HG03097 (cell line): Measurements from ENCODE around the gene DDAH2.

Experiments used
- ATAC-seq: cut with Tn5 transposase; IDR thresholded peaks from one replicate; pipeline ENCODE4 v1.9.1; 2021; ENCODE audit not compliant: unreplicated experiment, low FRiP score

DDAH2 gene

DNA sequence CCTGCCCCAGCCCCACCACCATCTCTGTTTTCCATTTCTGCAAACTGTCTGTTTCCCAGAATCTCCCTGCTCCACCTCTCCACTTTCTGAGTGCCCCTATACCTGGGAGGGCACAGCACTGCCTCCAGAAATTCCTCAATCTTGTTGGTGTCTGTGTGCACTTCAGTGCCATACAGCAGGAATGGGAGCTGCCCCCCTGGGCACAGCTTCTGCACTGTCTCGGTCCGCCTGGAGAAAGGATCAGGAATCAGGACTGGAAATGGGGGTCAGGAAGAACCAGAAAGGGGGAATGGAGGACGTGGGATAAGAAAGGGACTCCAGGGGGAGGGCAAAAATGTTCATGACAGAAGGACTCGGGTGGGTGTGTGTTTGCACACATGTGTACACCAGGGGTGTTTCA is 4.6 kb upstream of the DDAH2 start:
- no peak for ATAC-seq

- ATAC-seq, result no peak
Measured at GRCh38 chr6:31732029-31732428, 2.9 kb upstream of the DDAH2 start.

GRCh38 chr6:31730631-31731086 is 1.6 kb upstream of the DDAH2 start:
- no peak for ATAC-seq

DNA sequence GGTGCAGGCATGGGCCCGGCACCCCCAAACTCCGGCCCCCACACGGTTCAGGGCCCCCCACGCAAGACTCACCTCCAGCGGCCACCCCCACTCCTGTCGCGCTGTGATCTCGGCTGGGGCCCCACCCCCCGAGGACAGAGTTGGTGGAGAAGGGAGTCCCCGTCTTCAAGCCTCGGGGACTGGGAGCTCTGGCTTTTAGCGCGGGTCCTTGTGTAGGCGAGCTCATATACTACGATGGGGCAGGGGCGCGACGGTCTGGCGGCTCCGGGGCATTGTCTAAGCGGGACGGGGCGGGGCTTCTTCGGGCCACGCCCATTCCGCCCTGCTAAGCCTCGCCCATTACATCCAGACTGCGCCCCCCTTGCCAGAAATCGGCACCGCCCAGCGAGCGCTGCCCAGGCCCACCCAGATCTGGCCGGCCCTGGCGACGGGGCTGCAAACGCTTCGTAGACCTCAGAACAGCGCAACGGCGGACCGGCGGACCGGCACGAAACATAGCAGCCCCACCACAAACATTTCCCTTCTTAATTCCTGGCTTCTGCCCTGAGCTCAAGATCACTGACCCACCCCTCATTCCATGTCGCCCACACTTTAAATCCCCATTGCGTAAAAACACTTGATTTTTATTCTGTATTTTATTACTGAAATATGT is 1.0 kb upstream of the DDAH2 start:
- ATAC-seq, result peak; percentile 8

DNA sequence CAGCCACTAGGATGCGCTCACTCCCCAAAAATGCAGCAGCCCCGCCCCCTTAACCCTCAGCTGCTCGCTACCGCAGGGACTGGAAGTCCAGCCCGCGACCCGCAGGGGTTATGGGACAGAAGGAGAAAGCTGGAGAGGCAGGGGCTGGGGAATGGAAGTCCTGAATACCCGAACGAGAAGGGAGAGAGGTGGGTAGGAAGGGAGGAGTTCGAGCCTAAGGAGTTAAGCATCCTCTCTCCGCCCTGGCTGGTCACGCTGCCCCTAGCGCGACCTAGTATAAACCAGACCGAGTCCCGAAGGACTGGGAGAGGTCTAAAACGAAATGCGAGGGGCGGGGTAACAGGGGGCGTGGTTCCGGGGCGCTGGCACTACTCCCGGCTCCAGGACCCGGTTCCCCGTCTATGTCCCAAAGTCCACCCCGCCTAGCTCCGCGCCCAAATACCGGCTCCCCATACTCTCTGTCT is 448 bp upstream of the DDAH2 start:
- ATAC-seq, result peak; percentile 33

- no peak for ATAC-seq
Measured at GRCh38 chr6:31727717-31728671, 1.1 kb downstream of the DDAH2 start.

DNA sequence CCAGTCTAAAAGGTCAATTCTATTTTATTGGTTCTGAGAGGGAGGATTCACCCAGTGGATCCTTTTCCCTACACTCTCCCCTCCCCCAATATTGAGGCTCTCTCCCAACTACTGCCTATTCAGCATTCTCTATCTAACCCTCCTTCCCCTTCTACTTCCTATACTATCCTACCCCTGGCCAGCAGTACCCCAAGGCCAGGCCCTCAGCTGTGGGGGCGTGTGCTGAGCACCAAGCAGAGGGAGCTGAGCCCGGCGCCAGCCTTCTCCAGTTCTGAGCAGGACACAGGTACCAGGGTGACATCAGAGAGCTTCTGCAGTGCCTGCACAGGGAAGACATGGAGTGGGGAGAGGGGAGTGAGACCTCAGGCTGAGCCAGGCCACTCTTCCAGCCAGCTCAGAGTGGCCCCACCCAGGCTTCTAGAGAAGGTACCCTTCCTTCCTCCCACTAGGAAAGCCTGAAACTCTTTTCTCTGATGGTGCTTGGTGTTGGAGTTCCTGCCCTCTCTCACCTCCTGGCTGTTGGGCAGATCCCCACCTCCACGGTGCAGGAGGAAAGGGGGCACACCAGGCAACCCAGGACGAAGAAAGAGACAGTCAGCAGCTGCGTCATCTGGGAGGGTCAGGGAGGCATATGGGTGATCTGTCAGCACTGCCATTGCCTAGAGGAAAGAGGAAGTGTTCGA is 1.9 kb downstream of the DDAH2 start:
- ATAC-seq, result no peak

DNA sequence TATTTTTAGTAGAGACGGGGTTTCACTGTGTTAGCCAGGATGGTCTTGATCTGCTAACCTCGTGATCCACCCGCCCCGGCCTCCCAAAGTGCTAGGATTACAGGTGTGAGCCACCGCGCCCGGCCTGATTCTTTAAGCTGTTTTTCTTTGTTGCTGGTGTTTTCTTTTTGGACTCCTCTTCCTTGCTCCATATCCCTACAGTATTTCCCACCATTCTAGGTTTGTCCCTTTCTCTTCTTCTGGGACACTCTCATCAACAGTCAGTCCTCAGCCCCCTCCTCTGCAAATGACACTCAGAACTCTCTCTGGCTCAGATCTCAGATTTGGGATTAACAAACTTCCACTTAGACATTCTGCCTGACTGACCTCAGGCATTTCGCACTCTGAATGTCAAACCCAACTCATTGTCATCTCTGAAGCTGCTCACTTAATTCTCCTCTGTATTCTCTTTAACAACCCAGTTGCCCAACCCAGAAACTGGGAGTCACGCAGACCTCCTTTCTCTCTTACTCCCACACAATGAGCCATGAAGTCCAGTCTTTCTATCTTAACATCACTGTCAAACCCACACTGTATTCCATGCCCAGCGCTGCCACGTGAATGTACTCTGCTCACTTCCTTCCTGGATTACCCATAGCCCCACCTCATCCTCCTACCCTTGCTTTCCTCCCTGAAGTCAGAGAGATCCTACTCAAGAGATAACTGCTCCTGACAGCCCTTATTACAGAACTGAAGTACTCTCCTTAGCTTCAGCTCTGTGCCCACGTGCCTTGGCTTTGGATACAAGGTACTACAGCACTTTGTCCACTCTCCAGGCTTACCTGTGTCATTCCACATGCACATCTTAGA is 3.4 kb downstream of the DDAH2 start:
- ATAC-seq, result no peak

- no peak for ATAC-seq
Measured at GRCh38 chr6:31723980-31724691, 5.0 kb downstream of the DDAH2 start.

DNA sequence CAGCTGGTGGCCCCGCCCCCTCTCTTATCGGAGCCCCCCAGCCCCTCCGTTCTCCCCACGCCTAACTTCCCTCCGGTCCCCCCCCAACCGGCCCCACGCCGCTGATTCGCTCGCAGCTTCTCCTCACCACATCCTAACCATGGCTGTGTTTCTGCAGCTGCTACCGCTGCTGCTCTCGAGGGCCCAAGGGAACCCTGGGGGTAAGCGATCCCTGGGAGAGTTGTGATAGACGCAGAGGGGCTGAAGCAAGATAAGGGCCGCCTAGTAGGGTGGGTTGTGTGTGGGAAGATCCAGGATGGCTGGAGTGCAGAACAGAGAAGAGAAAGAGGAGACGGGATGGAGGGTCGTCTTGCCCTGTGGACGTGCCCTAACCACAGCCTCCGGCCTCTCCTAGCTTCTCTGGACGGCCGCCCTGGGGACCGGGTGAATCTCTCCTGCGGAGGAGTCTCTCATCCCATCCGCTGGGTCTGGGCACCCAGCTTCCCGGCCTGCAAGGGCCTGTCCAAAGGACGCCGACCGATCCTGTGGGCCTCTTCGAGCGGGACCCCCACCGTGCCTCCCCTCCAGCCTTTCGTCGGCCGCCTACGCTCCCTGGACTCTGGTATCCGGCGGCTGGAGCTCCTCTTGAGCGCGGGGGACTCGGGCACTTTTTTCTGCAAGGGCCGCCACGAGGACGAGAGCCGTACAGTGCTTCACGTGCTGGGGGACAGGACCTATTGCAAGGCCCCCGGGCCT is 5.7 kb downstream of the DDAH2 start, which contains the start of gene MPIG6B:
Gene MPIG6B (plus strand): TSS at position 129 of the 735 bp plus-strand sequence. CDS start 11 bp downstream, at position 140.
- ATAC-seq, result no peak

- ATAC-seq, result no peak
Measured at GRCh38 chr6:31722173-31722572, 6.9 kb downstream of the DDAH2 start.

DNA sequence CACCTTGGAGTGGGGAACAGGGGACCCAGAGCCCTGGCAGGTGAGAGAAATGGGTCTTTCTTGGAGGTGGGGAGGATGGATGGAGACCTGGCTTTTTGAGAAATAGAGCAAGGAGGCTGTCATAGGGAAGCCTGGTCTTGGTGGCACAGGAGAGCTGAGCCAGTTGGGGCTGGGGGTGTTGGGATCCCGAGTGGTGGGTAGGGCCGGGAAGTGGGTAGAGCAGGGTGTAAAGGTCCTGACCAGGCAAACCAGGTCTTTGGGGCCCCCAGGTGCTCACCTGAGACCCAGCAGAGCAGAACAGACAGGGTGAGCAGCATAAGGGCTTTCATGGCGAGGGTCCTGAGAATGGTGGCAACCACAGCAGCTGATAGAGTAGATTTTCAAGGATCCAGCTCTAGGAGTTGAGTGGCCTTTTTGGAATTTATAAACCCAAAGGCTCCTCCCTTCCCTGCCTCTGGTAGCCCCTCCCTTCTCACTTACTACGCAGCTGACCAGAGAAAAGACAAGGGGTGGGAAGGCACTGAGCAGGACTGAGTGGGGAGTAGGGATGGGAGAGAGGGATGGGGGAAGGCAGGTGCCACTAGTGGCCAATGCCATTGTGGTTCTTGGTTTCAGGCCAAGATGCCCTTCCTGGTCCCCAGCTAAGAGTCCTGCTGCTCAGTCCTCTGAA is 7.6 kb downstream of the DDAH2 start, which contains the start of gene LY6G6C:
Gene LY6G6C (minus strand): TSS at position 396 of the 670 bp plus-strand sequence. CDS start 67 bp downstream, at position 329.
- no peak for ATAC-seq

- no peak for ATAC-seq
Measured at GRCh38 chr6:31720196-31720770, 8.8 kb downstream of the DDAH2 start.

- no peak for ATAC-seq
Measured at GRCh38 chr6:31719001-31719400, 10.1 kb downstream of the DDAH2 start.

DNA sequence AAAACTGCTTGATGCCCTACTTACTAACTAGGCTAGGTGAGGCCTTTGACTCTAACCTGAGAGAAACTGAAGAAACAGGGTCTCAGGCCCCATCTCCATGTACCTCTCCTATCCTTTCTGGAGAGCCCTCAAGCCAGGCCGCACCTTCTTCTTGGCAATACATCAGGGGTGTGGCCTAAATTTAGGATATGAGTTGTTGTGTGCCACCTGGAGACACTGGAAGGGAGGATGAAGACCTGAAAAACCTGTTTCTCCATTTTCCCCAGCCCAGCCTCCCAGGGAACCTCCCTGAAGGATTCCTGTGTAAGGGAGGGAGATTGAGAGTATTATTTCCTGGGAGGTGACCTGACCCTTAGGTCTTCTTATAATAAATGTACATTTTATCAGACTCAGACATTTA is 10.8 kb downstream of the DDAH2 start:
- no peak for ATAC-seq

GRCh38 chr6:31717499-31718222 is 11.4 kb downstream of the DDAH2 start:
- ATAC-seq, result no peak
